CD14-positive monocyte (primary cell): ENCODE results near the gene TMEM190. TPM values are rescaled to one million over a fixed set of nuclear protein-coding genes. Genes with fewer than 3 reads are reported as not detected.

Experiments
- DNase-seq, 3 donors: peaks; one replicate each; pipeline ENCODE4 v3.0.0-alpha.2; 2011 to 2022
- H2AFZ ChIP-seq: 2 replicates; pipeline ENCODE4 v1.6.0; 2012; ENCODE audit warnings: mild to moderate bottlenecking, low read depth, low read length, inconsistent platforms; ENCODE audit not compliant: insufficient read depth, poor library complexity, severe bottlenecking
- H3K27ac ChIP-seq, 2 donors: 1 replicate in 1 of 2; 2 replicates in 1 of 2; pipeline ENCODE4 v1.5.1; 2012 to 2013; ENCODE audit warnings: low read length in 2 of 2, control low read depth in 1 of 2, inconsistent platforms in 1 of 2, low read depth in 1 of 2, mild to moderate bottlenecking in 1 of 2
- H3K27me3 ChIP-seq, 2 donors: one replicate each; pipeline versions ENCODE4 v1.6.0 to v1.6.1; 2011 to 2013; ENCODE audit warnings: low read length in 2 of 2; ENCODE audit not compliant: control insufficient read depth in 2 of 2, insufficient read depth in 2 of 2
- H3K36me3 ChIP-seq, 2 donors: replicated peaks in 1 of 2; 1 replicate in 1 of 2; 2 replicates in 1 of 2; pipeline versions ENCODE4 v1.5.1 to v1.6.1; 2012 to 2013; ENCODE audit warnings: low read length in 2 of 2, control low read depth in 1 of 2, inconsistent platforms in 1 of 2, mild to moderate bottlenecking in 1 of 2; ENCODE audit not compliant: insufficient read depth in 2 of 2, control insufficient read depth in 1 of 2
- H3K4me1 ChIP-seq, 2 donors: 1 replicate in 1 of 2; 2 replicates in 1 of 2; pipeline versions ENCODE4 v1.5.1 to v1.6.1; 2012 to 2013; ENCODE audit warnings: low read length in 2 of 2, control low read depth in 1 of 2, inconsistent platforms in 1 of 2, mild to moderate bottlenecking in 1 of 2, moderate library complexity in 1 of 2; ENCODE audit not compliant: insufficient read depth in 2 of 2, control insufficient read depth in 1 of 2
- H3K4me2 ChIP-seq: replicated peaks from 2 replicates; pipeline ENCODE3; 2012; ENCODE audit warnings: low read length, moderate library complexity, mild to moderate bottlenecking; ENCODE audit not compliant: poor library complexity, severe bottlenecking; ENCODE audit errors: extremely low read depth
- H3K4me3 ChIP-seq, 3 experiments: fragments of 200-600 bp in 1 of 3; sonication (generic) in 1 of 3; replicated peaks in 1 of 3; 1 replicate in 2 of 3; 2 replicates in 1 of 3; pipeline ENCODE4 v1.5.1; 2011 to 2013; ENCODE audit warnings: low read length in 3 of 3, mild to moderate bottlenecking in 3 of 3, control low read depth in 2 of 3, low read depth in 2 of 3, inconsistent platforms in 1 of 3, moderate library complexity in 1 of 3
- H3K79me2 ChIP-seq: 2 replicates; pipeline ENCODE4 v1.6.0; 2012; ENCODE audit warnings: mild to moderate bottlenecking, control low read depth, inconsistent platforms, low read length, moderate library complexity; ENCODE audit not compliant: insufficient read depth
- H3K9ac ChIP-seq: 2 replicates; pipeline ENCODE4 v1.6.0; 2017; ENCODE audit warnings: low read length, mild to moderate bottlenecking; ENCODE audit not compliant: insufficient read depth, poor library complexity, severe bottlenecking
- H3K9me3 ChIP-seq, 2 donors: replicated peaks in 1 of 2; 1 replicate in 1 of 2; 2 replicates in 1 of 2; pipeline versions ENCODE4 v1.5.1 to v1.6.1; 2012 to 2013; ENCODE audit warnings: low read length in 2 of 2, control low read depth in 1 of 2; ENCODE audit not compliant: control insufficient read depth in 1 of 2, insufficient read depth in 1 of 2
- H4K20me1 ChIP-seq: 2 replicates; pipeline ENCODE4 v1.6.0; 2012; ENCODE audit warnings: mild to moderate bottlenecking, low read length, control low read depth, moderate library complexity; ENCODE audit not compliant: insufficient read depth
- H3K27ac Mint-ChIP-seq, 7 donors: one replicate each; pipeline ENCODE4 v1.8.0; 2020; ENCODE audit warnings: mild to moderate bottlenecking in 7 of 7, mixed read lengths in 7 of 7, moderate library complexity in 6 of 7, inconsistent platforms in 2 of 7
- H3K27me3 Mint-ChIP-seq, 3 donors: one replicate each; pipeline ENCODE4 v1.8.0; 2021 to 2022; ENCODE audit warnings: low read depth in 3 of 3, mild to moderate bottlenecking in 3 of 3, mixed read lengths in 3 of 3, moderate library complexity in 3 of 3, inconsistent platforms in 1 of 3
- H3K36me3 Mint-ChIP-seq, 2 donors: one replicate each; pipeline ENCODE4 v1.8.0; 2020; ENCODE audit warnings: mixed read lengths in 2 of 2, inconsistent platforms in 1 of 2, mild to moderate bottlenecking in 1 of 2
- H3K4me1 Mint-ChIP-seq: one replicate; pipeline ENCODE4 v1.8.0; 2020; ENCODE audit warnings: mild to moderate bottlenecking, mixed read lengths
- H3K4me3 Mint-ChIP-seq, 2 donors: one replicate each; pipeline ENCODE4 v1.8.0; 2020; ENCODE audit warnings: mild to moderate bottlenecking in 2 of 2, mixed read lengths in 2 of 2, moderate library complexity in 1 of 2
- H3K9me3 Mint-ChIP-seq, 7 donors: one replicate each; pipeline ENCODE4 v1.8.0; 2020 to 2022; ENCODE audit warnings: mixed read lengths in 7 of 7, mild to moderate bottlenecking in 6 of 7, moderate library complexity in 6 of 7, inconsistent platforms in 2 of 7
- CTCF ChIP-seq: fragments of 200-600 bp; IDR thresholded peaks from one replicate; pipeline ENCODE4 v1.8.0; 2022; ENCODE audit warnings: antibody characterized with exemption, mild to moderate bottlenecking
- WGBS: methylation state at CpG from one replicate; pipeline ENCODE4 v1.1.5; 2013; ENCODE audit warnings: missing lambda C conversion rate; ENCODE audit not compliant: insufficient coverage; 5-methylcytosine and 5-hydroxymethylcytosine counted together
- intact Hi-C, 2 donors: fragments of 100-400 bp; cut with micrococcal nuclease; formaldehyde crosslinking; loops; one replicate each; pipeline versions ENCODE4 v1.15.0 to v1.15.1; 2023
- polyA plus RNA-seq, 3 donors: library from polyadenylated mRNA; depleted of rRNA in 1 of 3; unstranded in 2 of 3; stranded (reverse) in 1 of 3; fragments of 300-500 nt in 2 of 3; fragments of >200 nt in 1 of 3; fragmentation: Illumina TruSeq in 2 of 3; gene quantifications; 1 replicate in 2 of 3; 2 replicates in 1 of 3; pipeline ENCODE4 v1.2.3, GENCODE V29; 2012 to 2021

Gene TMEM190
- polyA plus RNA-seq, 3 donors, result not detected

GRCh38 chr19:55423225-55424005 lies 46.8 kb downstream of the TMEM190 start:
- Histone ChIP-seq H3K4me1 (peaks cover 0 to under 1% of the 10 kb centered on the region in 2 donors), H3K79me2 (no peaks in the 10 kb centered on the region), H3K4me2 (no peak overlapping the region), H3K9ac (no peak overlapping the region), H4K20me1 (no peaks in the 10 kb centered on the region), H2AFZ (no peak overlapping the region), H3K36me3 (no peaks in the 10 kb centered on the region), H3K27ac (no peak overlapping the region), H3K9me3 (no peaks in the 10 kb centered on the region), H3K4me3 (no peak overlapping the region), H3K27me3 (no peaks in the 10 kb centered on the region)
- DNase-seq, result no peak
- Mint-ChIP-seq H3K27me3 (peaks cover 7 to 23% (median 9%) of the 10 kb centered on the region in 3 donors), H3K36me3 (no peaks in the 10 kb centered on the region), H3K27ac (no peak overlapping the region), H3K4me1 (no peaks in the 10 kb centered on the region), H3K9me3 (peaks cover 0 to 2% (median 0%) of the 10 kb centered on the region in 7 donors), H3K4me3 (no peak overlapping the region)
- WGBS, result 98% methylated on average over 7 of the region's 13 CpGs
- intact Hi-C loops, result loop anchor here in 1 of 2 donors (10.0 kb wide), 1 partner anchor 279 kb away; the partner anchor contains the start of gene TNNT1
- no peak for TF ChIP-seq CTCF

GRCh38 chr19:55424518-55424917 lies 47.9 kb downstream of the TMEM190 start:
- no peak for DNase-seq
- Histone ChIP-seq H3K4me3 (no peak overlapping the region), H3K27me3 (no peaks in the 10 kb centered on the region), H4K20me1 (no peaks in the 10 kb centered on the region), H2AFZ (no peak overlapping the region), H3K9me3 (no peaks in the 10 kb centered on the region), H3K4me1 (no peaks in the 10 kb centered on the region), H3K79me2 (no peaks in the 10 kb centered on the region), H3K9ac (no peak overlapping the region), H3K4me2 (no peak overlapping the region), H3K36me3 (no peaks in the 10 kb centered on the region), H3K27ac (no peak overlapping the region)
- H3K9me3 Mint-ChIP-seq, result peaks cover 0 to 2% (median 0%) of the 10 kb centered on the region in 7 donors
- no peaks in the 10 kb centered on the region for H3K4me1 Mint-ChIP-seq
- TF ChIP-seq CTCF, result no peak
- intact Hi-C loops, result loop anchor here in 1 of 2 donors (10.0 kb wide), 1 partner anchor 280 kb away; the partner anchor contains the start of gene TNNT1
- 89% methylated on average over 1 of the region's 3 CpGs for WGBS
- no peak overlapping the region for H3K4me3 Mint-ChIP-seq
- H3K27ac Mint-ChIP-seq, result no peak overlapping the region
- no peaks in the 10 kb centered on the region for H3K36me3 Mint-ChIP-seq
- H3K27me3 Mint-ChIP-seq, result peaks cover 10 to 29% (median 15%) of the 10 kb centered on the region in 3 donors
